Activated T-cell treated with anti-CD3 and anti-CD28 coated beads, Interleukin-2, amount 50 U/mL, for 24 hours (primary cell): ENCODE measurements around the gene MLX.
A peak's percentile ranks its signal among the peaks of the same experiment; 100 is the strongest.
"Not testable (repeated sequence)": the region's sequence is repeated elsewhere in the genome, so short reads cannot be mapped to it uniquely, and the experiment has no call there.

Source experiments
- DNase-seq: peaks from one replicate; pipeline ENCODE4 v3.0.0-alpha.2; 2020
- H3K27ac Mint-ChIP-seq: 2 replicates; pipeline ENCODE4 v1.8.0; 2020; ENCODE audit warnings: mild to moderate bottlenecking, mixed read lengths
- H3K27me3 Mint-ChIP-seq: 2 replicates; pipeline ENCODE4 v1.8.0; 2020; ENCODE audit warnings: mixed read lengths
- H3K36me3 Mint-ChIP-seq: 2 replicates; pipeline ENCODE4 v1.8.0; 2020; ENCODE audit warnings: low read depth, mixed read lengths
- H3K4me1 Mint-ChIP-seq: 2 replicates; pipeline ENCODE4 v1.8.0; 2020; ENCODE audit warnings: low read depth, mixed read lengths
- H3K4me3 Mint-ChIP-seq: 2 replicates; pipeline ENCODE4 v1.8.0; 2020; ENCODE audit warnings: mild to moderate bottlenecking, moderate library complexity, mixed read lengths
- H3K9me3 Mint-ChIP-seq: 2 replicates; pipeline ENCODE4 v1.8.0; 2020; ENCODE audit warnings: mixed read lengths

MLX gene

DNA sequence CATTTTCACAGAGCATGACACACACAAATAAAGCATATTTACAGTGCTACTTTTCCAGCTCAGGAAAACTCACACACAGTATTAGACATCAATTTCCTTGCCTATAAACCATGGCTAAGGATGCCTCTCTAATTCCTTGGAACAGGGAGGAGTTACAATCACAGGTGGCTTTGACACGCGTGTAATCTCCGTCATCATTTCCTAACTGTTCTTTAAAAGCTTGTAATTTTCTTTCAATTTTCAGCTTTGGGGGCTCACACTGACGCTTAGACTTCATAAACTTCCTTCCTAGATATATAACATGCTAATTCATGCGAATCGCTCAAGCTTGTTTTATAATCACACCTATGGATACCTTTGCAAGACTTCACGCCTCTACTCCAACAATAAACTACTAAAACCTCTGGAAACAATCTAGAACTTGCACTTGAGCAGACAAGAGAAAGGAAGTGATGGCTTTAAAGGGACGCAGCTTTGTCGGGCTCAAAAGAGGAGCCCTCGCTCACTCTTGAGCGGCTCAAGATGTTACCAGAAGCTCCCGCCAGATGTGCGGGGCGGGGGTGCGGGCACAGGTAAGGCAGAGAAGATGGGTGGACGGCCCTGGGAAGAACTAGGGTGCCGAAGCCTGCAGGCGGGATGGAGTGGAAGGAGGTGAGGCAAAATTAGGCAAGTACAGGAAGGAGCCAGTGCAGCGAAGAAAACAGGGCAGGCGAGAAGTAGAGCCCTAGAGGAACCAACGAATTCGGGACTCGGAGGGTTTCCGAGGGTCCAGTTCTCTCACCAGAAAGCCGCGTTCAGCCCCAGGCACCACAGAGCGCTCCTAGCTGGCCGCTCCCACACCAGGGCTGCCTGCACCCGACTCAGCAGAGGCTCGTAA, 41.6 kb downstream of the MLX start:
- no peaks in the 10 kb centered on the region for H3K9me3 Mint-ChIP-seq
- H3K36me3 Mint-ChIP-seq, result peaks cover 56% of the 10 kb centered on the region
- DNase-seq, result no peak
- peak overlapping the region; percentile 97 for H3K27ac Mint-ChIP-seq
- no peaks in the 10 kb centered on the region for H3K27me3 Mint-ChIP-seq
- H3K4me3 Mint-ChIP-seq, result peak overlapping the region; percentile 100
- H3K4me1 Mint-ChIP-seq, result peaks cover 49% of the 10 kb centered on the region

DNA sequence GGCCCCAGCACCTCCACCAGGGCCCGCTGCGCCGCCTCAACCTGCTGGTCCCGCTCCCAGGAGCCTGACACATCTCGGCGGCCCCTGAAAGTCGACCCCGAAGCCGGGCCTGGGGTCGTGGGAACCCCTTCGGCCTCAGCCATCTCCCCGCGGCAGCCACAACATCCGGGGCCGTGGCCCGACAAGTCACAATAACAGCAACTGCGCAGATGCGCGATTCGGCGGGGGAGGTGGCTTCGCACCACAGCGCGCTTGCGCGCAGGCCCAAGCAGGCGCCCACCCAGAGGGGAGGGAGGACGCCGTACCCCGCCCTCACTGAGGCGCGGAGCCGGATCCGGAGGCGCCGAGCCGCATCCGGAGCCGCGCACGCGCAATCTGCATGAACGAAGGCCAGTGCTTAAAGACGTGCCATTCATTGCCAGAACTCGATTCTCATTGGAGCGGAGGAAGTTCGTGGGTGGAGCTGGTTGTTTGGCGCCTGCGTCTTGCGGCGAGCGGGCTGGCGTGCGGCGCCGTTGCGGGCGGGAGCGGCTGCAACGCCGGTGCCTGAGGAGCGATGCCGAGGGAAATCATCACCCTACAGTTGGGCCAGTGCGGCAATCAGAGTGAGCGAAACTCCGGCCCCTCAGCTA, 42.4 kb downstream of the MLX start, which contains the start of the genes RETREG3 and TUBG1:
TSS of gene RETREG3 (minus strand) at position 193 of the 632 bp plus-strand sequence. CDS start at position 143, 50 bp downstream.
TSS of gene TUBG1 (plus strand) at position 502 of the 632 bp plus-strand sequence. CDS start at position 557, 55 bp downstream.
- Mint-ChIP-seq H3K4me1 (peaks cover 44% of the 10 kb centered on the region), H3K4me3 (peak within 1 kb of the TSS; percentile 100), H3K36me3 (peaks cover 59% of the 10 kb centered on the region), H3K27ac (peak within 1 kb of the TSS; percentile 97), H3K9me3 (no peaks in the 10 kb centered on the region), H3K27me3 (no peaks in the 10 kb centered on the region)
- peak; percentile 99 for DNase-seq

DNA sequence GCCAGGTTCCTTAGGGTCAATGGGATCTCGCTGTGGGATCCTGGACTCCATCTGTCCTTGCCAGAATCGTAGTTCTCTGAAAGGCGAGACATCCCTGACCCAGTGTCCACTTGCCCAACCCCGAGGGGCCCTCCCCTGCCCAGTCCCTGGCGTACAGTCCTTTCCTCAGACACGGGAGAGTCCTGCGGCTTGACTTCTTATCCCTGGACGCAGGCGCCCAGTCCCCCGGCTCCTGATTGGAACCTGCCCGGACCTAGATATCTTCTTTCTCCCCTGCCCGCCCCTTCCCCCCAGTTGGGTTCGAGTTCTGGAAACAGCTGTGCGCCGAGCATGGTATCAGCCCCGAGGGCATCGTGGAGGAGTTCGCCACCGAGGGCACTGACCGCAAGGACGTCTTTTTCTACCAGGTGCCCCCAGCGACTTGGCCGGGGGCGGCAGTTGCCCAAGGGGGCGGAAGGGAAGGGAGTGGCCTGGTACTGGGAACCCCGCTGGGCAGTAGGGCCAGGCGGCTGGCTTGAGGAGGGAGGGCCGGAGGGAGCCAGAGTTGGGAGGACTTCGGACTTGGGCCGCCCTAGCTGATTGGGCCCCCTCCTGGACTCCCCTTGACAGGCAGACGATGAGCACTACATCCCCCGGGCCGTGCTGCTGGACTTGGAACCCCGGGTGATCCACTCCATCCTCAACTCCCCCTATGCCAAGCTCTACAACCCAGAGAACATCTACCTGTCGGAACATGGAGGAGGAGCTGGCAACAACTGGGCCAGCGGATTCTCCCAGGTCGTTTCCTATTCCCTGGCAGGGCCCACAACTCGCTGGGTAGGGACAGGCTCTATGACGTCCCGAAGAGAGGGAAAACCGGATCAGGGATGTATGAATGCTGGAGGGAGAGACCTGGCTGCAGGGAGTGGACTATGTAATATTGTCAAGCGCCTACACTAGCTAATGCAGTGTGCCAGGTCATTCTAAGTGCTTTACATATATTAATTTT, 43.2 kb downstream of the MLX start:
- Mint-ChIP-seq H3K27ac (peak overlapping the region; percentile 97), H3K4me1 (peaks cover 36% of the 10 kb centered on the region), H3K4me3 (peak overlapping the region; percentile 100), H3K36me3 (peaks cover 61% of the 10 kb centered on the region)
- H3K9me3 Mint-ChIP-seq, DNase-seq, H3K27me3 Mint-ChIP-seq: not testable (repeated sequence)

DNA sequence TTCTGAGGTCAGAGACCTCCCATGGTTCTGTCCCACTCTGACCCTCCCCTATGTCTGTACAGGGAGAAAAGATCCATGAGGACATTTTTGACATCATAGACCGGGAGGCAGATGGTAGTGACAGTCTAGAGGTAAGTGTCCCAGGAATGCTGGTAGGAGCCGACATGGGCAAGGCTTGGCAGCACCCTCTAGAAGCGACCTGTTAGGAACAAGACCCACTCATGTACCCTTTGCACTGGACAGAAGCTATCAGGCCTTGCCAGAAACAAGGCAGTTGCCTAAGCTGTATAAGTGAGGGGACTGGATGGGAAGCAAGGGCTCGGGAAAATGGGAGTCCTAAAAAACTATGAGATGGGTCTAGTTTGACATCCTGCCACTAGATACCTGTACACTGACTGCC, 45.1 kb downstream of the MLX start:
- no peaks in the 10 kb centered on the region for H3K27me3 Mint-ChIP-seq
- H3K4me3 Mint-ChIP-seq, result peak overlapping the region; percentile 28
- no peak overlapping the region for H3K27ac Mint-ChIP-seq
- H3K4me1 Mint-ChIP-seq, result peaks cover 18% of the 10 kb centered on the region
- peaks cover 63% of the 10 kb centered on the region for H3K36me3 Mint-ChIP-seq
- DNase-seq, result no peak
- H3K9me3 Mint-ChIP-seq, result no peaks in the 10 kb centered on the region

DNA sequence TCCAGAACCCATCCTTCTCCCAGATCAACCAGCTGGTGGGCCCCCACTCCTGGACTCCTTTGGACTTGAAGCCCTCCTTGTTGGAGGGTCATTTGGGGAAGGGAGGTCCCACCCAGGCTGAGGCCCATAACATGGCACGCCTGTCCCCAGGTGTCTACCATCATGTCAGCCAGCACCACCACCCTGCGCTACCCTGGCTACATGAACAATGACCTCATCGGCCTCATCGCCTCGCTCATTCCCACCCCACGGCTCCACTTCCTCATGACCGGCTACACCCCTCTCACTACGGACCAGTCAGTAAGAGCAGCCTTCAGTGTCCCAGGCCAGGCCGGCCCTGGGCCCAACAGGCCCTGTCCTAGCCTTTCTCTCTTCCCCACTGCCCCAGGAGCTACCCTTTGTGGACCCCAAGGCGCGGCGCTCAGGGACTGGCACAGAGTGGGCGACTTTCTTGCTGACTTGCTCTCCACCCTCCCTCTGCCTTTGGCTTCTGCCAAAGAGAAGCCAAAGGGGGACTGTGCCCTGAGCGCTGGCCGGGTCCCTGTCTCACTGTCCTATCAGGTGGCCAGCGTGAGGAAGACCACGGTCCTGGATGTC, 46.9 kb downstream of the MLX start:
- Mint-ChIP-seq H3K27ac (no peak overlapping the region), H3K9me3 (no peaks in the 10 kb centered on the region), H3K4me1 (peaks cover 11% of the 10 kb centered on the region), H3K36me3 (peaks cover 61% of the 10 kb centered on the region), H3K4me3 (no peak overlapping the region), H3K27me3 (no peaks in the 10 kb centered on the region)
- no peak for DNase-seq

DNA sequence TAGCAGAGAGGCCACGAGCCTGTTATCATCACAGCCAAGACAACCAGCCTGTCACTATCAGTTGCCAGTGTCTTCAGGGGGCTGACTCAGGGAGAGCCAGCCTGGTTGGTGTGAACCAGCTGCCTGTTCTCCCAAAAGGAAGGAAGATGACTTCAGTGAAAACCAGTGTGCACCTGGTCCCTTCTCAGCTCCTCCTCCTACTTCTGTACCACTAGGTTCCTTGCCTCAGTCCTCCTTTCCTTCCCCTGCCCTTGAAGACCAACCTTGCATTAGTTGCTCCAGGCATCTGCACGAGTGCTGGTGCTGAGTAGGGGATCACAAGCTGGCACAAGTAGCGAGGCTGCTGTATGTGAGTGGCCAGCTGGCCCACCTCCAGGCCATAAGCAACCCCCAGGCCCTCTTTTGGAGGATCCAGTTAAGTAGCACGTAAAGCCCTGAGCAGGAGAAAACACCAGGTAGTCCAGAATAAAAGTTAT, 51.1 kb downstream of the MLX start:
- Mint-ChIP-seq H3K27ac (no peak overlapping the region), H3K36me3 (peaks cover 31% of the 10 kb centered on the region), H3K27me3 (no peaks in the 10 kb centered on the region), H3K9me3 (no peaks in the 10 kb centered on the region), H3K4me3 (no peak overlapping the region), H3K4me1 (peaks cover 6% of the 10 kb centered on the region)
- DNase-seq, result no peak

DNA sequence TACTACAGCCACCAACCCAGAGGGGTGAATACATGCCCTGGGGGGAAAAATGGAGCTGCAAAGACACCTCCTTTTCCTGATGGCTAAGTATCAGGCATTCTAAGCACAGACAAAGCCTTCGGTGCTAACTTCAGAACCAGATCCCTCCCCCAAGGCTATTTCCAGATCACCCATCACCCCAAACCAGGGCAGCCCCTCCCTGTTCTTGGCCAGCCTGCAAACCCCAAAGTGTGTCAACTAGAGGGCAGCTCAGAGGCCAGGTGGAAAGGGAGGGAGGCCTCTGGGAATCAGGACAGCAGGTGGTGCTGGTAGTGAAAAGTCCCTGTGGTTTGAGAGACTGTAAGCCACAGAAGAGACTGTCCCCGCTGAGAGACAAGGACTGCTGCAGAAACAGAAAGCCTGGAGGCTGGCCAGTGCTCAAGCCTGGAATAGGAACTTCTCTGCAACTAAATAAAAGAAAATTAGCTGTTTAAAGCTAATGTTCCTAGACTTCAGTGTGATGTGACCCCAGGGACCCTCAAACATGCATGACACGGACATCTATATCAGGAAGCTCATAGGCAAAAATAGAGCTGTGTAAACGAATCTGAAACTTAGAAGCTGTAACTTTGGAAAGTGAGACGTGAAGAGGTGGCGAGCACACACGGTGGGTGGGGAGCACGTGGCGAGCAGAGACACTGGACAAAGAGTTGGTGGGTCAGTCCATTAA, 51.7 kb downstream of the MLX start:
- no peaks in the 10 kb centered on the region for H3K9me3 Mint-ChIP-seq

DNA sequence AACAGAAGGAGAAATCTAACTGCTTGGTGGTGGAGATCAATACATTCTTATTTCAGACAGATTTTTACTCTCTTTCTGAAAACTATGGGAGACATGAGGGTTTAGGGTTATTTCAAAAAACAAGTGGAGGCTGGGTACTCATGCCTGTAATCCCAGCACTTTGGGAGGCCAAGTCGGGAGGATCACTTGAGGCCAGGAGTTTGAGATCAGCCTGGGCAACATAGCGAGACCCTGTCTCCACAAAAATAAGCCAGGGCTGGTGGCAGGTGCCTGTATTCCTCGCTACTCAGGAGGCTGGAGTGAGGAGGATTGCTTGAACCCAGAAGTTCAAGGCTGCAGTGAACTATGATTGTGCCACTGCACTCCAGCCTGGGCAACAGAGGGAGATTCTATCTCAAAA, 55.1 kb downstream of the MLX start:
- not testable (repeated sequence) for H3K27ac Mint-ChIP-seq, H3K36me3 Mint-ChIP-seq, H3K4me3 Mint-ChIP-seq, H3K4me1 Mint-ChIP-seq, H3K9me3 Mint-ChIP-seq, DNase-seq, H3K27me3 Mint-ChIP-seq

More for the DNA sequence above, 51.7 kb downstream of the MLX start:
- no peak overlapping the region for H3K27ac Mint-ChIP-seq
- no peak for DNase-seq
- H3K4me1 Mint-ChIP-seq, result peaks cover 6% of the 10 kb centered on the region
- peaks cover 27% of the 10 kb centered on the region for H3K36me3 Mint-ChIP-seq
- no peaks in the 10 kb centered on the region for H3K27me3 Mint-ChIP-seq
- H3K4me3 Mint-ChIP-seq, result no peak overlapping the region
